Measurements from ENCODE around the gene HUS1.

Gene HUS1

GRCh38 chr7:47953822-47954221 is 25.6 kb downstream of the HUS1 start:
- no peak overlapping the region for H3K9ac ChIP-seq (ENCODE audit: low read length)
- H3K36me3 ChIP-seq (ENCODE audit: control insufficient read depth, insufficient read depth, low read length, severe bottlenecking), result peaks cover 20% of the 10 kb centered on the region
- no peaks in the 10 kb centered on the region for H3K9me3 ChIP-seq (ENCODE audit: control insufficient read depth, low read length)
- no peak for DNase-seq (ENCODE audit: low read depth)
- H3K4me1 ChIP-seq (ENCODE audit: control insufficient read depth, insufficient read depth, low read length), result no peaks in the 10 kb centered on the region
- no peaks in the 10 kb centered on the region for H3K27me3 ChIP-seq (replicated peaks; ENCODE audit: control insufficient read depth, insufficient read depth, low read length)
- no peak overlapping the region for H3K4me3 ChIP-seq (ENCODE audit: low read length)

- DNase-seq (ENCODE audit: low read depth), result no peak
- Histone ChIP-seq H3K9ac (ENCODE audit: low read length) (no peak overlapping the region), H3K36me3 (ENCODE audit: control insufficient read depth, insufficient read depth, low read length, severe bottlenecking) (peaks cover 20% of the 10 kb centered on the region), H3K9me3 (ENCODE audit: control insufficient read depth, low read length) (no peaks in the 10 kb centered on the region), H3K4me3 (ENCODE audit: low read length) (no peak overlapping the region), H3K27me3 (replicated peaks; ENCODE audit: control insufficient read depth, insufficient read depth, low read length) (no peaks in the 10 kb centered on the region), H3K4me1 (ENCODE audit: control insufficient read depth, insufficient read depth, low read length) (no peaks in the 10 kb centered on the region)
These were observed 27.2 kb downstream of the HUS1 start for GRCh38 chr7:47952224-47952623.

GRCh38 chr7:47951374-47951773 is 28.0 kb downstream of the HUS1 start:
- no peaks in the 10 kb centered on the region for H3K4me1 ChIP-seq (ENCODE audit: control insufficient read depth, insufficient read depth, low read length)
- H3K9ac ChIP-seq (ENCODE audit: low read length), result no peak overlapping the region
- H3K9me3 ChIP-seq (ENCODE audit: control insufficient read depth, low read length), result no peaks in the 10 kb centered on the region
- no peaks in the 10 kb centered on the region for H3K27me3 ChIP-seq (replicated peaks; ENCODE audit: control insufficient read depth, insufficient read depth, low read length)
- peaks cover 20% of the 10 kb centered on the region for H3K36me3 ChIP-seq (ENCODE audit: control insufficient read depth, insufficient read depth, low read length, severe bottlenecking)
- H3K4me3 ChIP-seq (ENCODE audit: low read length), result no peak overlapping the region
- DNase-seq (ENCODE audit: low read depth), result no peak

GRCh38 chr7:47950714-47951113 is 28.7 kb downstream of the HUS1 start:
- no peak overlapping the region for H3K4me3 ChIP-seq (ENCODE audit: low read length)
- no peaks in the 10 kb centered on the region for H3K4me1 ChIP-seq (ENCODE audit: control insufficient read depth, insufficient read depth, low read length)
- H3K36me3 ChIP-seq (ENCODE audit: control insufficient read depth, insufficient read depth, low read length, severe bottlenecking), result peaks cover 14% of the 10 kb centered on the region
- no peak for DNase-seq (ENCODE audit: low read depth)
- H3K27me3 ChIP-seq (replicated peaks; ENCODE audit: control insufficient read depth, insufficient read depth, low read length), result no peaks in the 10 kb centered on the region
- no peak overlapping the region for H3K9ac ChIP-seq (ENCODE audit: low read length)
- H3K9me3 ChIP-seq (ENCODE audit: control insufficient read depth, low read length), result no peaks in the 10 kb centered on the region

GRCh38 chr7:47949703-47950102 is 29.7 kb downstream of the HUS1 start:
- no peak overlapping the region for H3K9ac ChIP-seq (ENCODE audit: low read length)
- H3K36me3 ChIP-seq (ENCODE audit: control insufficient read depth, insufficient read depth, low read length, severe bottlenecking), result peaks cover 9% of the 10 kb centered on the region
- H3K9me3 ChIP-seq (ENCODE audit: control insufficient read depth, low read length), result no peaks in the 10 kb centered on the region
- H3K4me3 ChIP-seq (ENCODE audit: low read length), result no peak overlapping the region
- H3K4me1 ChIP-seq (ENCODE audit: control insufficient read depth, insufficient read depth, low read length), result no peaks in the 10 kb centered on the region
- no peaks in the 10 kb centered on the region for H3K27me3 ChIP-seq (replicated peaks; ENCODE audit: control insufficient read depth, insufficient read depth, low read length)
- no peak for DNase-seq (ENCODE audit: low read depth)

- H3K9me3 ChIP-seq (ENCODE audit: control insufficient read depth, low read length), result no peaks in the 10 kb centered on the region
- no peak for DNase-seq (ENCODE audit: low read depth)
- no peaks in the 10 kb centered on the region for H3K27me3 ChIP-seq (replicated peaks; ENCODE audit: control insufficient read depth, insufficient read depth, low read length)
- peaks cover 7% of the 10 kb centered on the region for H3K4me1 ChIP-seq (ENCODE audit: control insufficient read depth, insufficient read depth, low read length)
- H3K36me3 ChIP-seq (ENCODE audit: control insufficient read depth, insufficient read depth, low read length, severe bottlenecking), result no peaks in the 10 kb centered on the region
- H3K4me3 ChIP-seq (ENCODE audit: low read length), result no peak within 1 kb of the TSS
- H3K9ac ChIP-seq (ENCODE audit: low read length), result no peak within 1 kb of the TSS
These were observed 31.1 kb downstream of the HUS1 start, which contains the start of gene PKD1L1 for GRCh38 chr7:47948141-47948790. PKD1L1 (minus strand) TSS chr7:47948466; CDS start chr7:47948440, 26 bp downstream.

- DNase-seq (ENCODE audit: low read depth), result no peak
- no peaks in the 10 kb centered on the region for H3K36me3 ChIP-seq (ENCODE audit: control insufficient read depth, insufficient read depth, low read length, severe bottlenecking)
- H3K9me3 ChIP-seq (ENCODE audit: control insufficient read depth, low read length), result no peaks in the 10 kb centered on the region
- no peaks in the 10 kb centered on the region for H3K27me3 ChIP-seq (replicated peaks; ENCODE audit: control insufficient read depth, insufficient read depth, low read length)
- peaks cover 9% of the 10 kb centered on the region for H3K4me1 ChIP-seq (ENCODE audit: control insufficient read depth, insufficient read depth, low read length)
- H3K4me3 ChIP-seq (ENCODE audit: low read length), result no peak overlapping the region
- no peak overlapping the region for H3K9ac ChIP-seq (ENCODE audit: low read length)
These were observed 32.1 kb downstream of the HUS1 start for GRCh38 chr7:47947355-47947749.

- Histone ChIP-seq H3K4me1 (ENCODE audit: control insufficient read depth, insufficient read depth, low read length) (peaks cover 13% of the 10 kb centered on the region), H3K27me3 (replicated peaks; ENCODE audit: control insufficient read depth, insufficient read depth, low read length) (no peaks in the 10 kb centered on the region), H3K36me3 (ENCODE audit: control insufficient read depth, insufficient read depth, low read length, severe bottlenecking) (no peaks in the 10 kb centered on the region), H3K9ac (ENCODE audit: low read length) (no peak overlapping the region), H3K9me3 (ENCODE audit: control insufficient read depth, low read length) (no peaks in the 10 kb centered on the region), H3K4me3 (ENCODE audit: low read length) (no peak overlapping the region)
- no peak for DNase-seq (ENCODE audit: low read depth)
These were observed 32.6 kb downstream of the HUS1 start for GRCh38 chr7:47946581-47947354.

GRCh38 chr7:47945261-47946015 is 34.0 kb downstream of the HUS1 start:
- Histone ChIP-seq H3K4me3 (ENCODE audit: low read length) (no peak overlapping the region), H3K36me3 (ENCODE audit: control insufficient read depth, insufficient read depth, low read length, severe bottlenecking) (no peaks in the 10 kb centered on the region), H3K9me3 (ENCODE audit: control insufficient read depth, low read length) (no peaks in the 10 kb centered on the region), H3K27me3 (replicated peaks; ENCODE audit: control insufficient read depth, insufficient read depth, low read length) (no peaks in the 10 kb centered on the region), H3K9ac (ENCODE audit: low read length) (no peak overlapping the region), H3K4me1 (ENCODE audit: control insufficient read depth, insufficient read depth, low read length) (peaks cover 26% of the 10 kb centered on the region)
- peak; percentile 91 for DNase-seq (ENCODE audit: low read depth)

GRCh38 chr7:47944536-47945260 is 34.7 kb downstream of the HUS1 start:
- Histone ChIP-seq H3K36me3 (ENCODE audit: control insufficient read depth, insufficient read depth, low read length, severe bottlenecking) (no peaks in the 10 kb centered on the region), H3K27me3 (replicated peaks; ENCODE audit: control insufficient read depth, insufficient read depth, low read length) (no peaks in the 10 kb centered on the region), H3K9ac (ENCODE audit: low read length) (no peak overlapping the region), H3K4me1 (ENCODE audit: control insufficient read depth, insufficient read depth, low read length) (peaks cover 29% of the 10 kb centered on the region), H3K9me3 (ENCODE audit: control insufficient read depth, low read length) (no peaks in the 10 kb centered on the region), H3K4me3 (ENCODE audit: low read length) (no peak overlapping the region)
- no peak for DNase-seq (ENCODE audit: low read depth)

Data from adipocyte (in vitro differentiated cells).